GM23248 (cell line): ENCODE data around the gene EFCC1.

ENCODE experiments used
- EZH2 ChIP-seq: fragments of 200-600 bp; sonication (generic); IDR thresholded peaks from 2 replicates; pipeline ENCODE4 v1.6.1; 2018; ENCODE audit warnings: antibody characterized with exemption, mild to moderate bottlenecking; ENCODE audit not compliant: insufficient read depth, poor library complexity, severe bottlenecking
- EZH2phosphoT487 ChIP-seq: fragments of 200-600 bp; sonication (generic); IDR thresholded peaks from 2 replicates; pipeline ENCODE4 v1.6.1; 2018; ENCODE audit warnings: antibody characterized with exemption, moderate library complexity, mild to moderate bottlenecking, low read depth; ENCODE audit not compliant: insufficient read depth

- TF ChIP-seq EZH2 (no peak), EZH2phosphoT487 (no peak)
Measured at GRCh38 chr3:129082026-129082425, 80.9 kb downstream of the EFCC1 start.
